A549 (cell line): ENCODE results near the gene ANK2.

ENCODE experiments used
- JUNB ChIP-seq: fragments of >200 bp; sonication (Bioruptor Twin); formaldehyde crosslinking; IDR thresholded peaks from 2 replicates; pipeline ENCODE4 v1.6.1; 2016
- TF ChIP-seq, protein P1 (sequence below): fragments of >200 bp; sonication (Bioruptor Twin); formaldehyde crosslinking; IDR thresholded peaks from 3 replicates; pipeline ENCODE4 v1.5.1; 2016
- TF ChIP-seq, protein P2 (sequence below): fragments of 250-450 bp; sonication (Bioruptor Pico); IDR thresholded peaks from 2 replicates; pipeline ENCODE4 v1.5.0; 2020; ENCODE audit warnings: low read depth, mild to moderate bottlenecking, moderate library complexity
- TF ChIP-seq, protein P3 (sequence below): fragments of 450-650 bp; IDR thresholded peaks from 2 replicates; pipeline ENCODE4 v1.6.1; 2014; ENCODE audit warnings: antibody characterized with exemption
- TF ChIP-seq, protein P4 (sequence below): IDR thresholded peaks from 2 replicates; pipeline ENCODE4 v1.6.1; 2012; ENCODE audit warnings: low read depth, borderline replicate concordance

DNA sequence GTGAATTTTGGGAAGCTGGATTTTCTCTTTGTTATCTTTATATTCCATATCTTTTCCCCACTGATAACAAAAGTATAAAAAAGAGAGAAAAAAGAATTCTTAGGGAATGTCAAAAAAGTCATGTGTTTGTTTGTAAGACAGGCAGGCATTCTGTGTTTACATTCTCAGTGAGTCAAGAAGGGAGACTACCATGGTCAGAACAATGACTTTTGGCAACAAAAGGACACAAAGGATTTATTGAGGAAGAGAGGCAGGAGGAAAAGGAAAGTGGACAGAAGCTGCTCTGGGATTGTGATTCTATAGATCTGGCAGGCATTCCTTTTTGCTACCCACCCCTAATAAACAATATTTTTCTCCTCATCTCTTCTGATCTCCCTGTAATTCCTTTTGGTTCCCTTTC lies 5.9 kb upstream of the ANK2 start:
- TF ChIP-seq, protein P1, sequence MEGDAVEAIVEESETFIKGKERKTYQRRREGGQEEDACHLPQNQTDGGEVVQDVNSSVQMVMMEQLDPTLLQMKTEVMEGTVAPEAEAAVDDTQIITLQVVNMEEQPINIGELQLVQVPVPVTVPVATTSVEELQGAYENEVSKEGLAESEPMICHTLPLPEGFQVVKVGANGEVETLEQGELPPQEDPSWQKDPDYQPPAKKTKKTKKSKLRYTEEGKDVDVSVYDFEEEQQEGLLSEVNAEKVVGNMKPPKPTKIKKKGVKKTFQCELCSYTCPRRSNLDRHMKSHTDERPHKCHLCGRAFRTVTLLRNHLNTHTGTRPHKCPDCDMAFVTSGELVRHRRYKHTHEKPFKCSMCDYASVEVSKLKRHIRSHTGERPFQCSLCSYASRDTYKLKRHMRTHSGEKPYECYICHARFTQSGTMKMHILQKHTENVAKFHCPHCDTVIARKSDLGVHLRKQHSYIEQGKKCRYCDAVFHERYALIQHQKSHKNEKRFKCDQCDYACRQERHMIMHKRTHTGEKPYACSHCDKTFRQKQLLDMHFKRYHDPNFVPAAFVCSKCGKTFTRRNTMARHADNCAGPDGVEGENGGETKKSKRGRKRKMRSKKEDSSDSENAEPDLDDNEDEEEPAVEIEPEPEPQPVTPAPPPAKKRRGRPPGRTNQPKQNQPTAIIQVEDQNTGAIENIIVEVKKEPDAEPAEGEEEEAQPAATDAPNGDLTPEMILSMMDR: no peak
- no peak for TF ChIP-seq JUNB
- TF ChIP-seq, protein P2, sequence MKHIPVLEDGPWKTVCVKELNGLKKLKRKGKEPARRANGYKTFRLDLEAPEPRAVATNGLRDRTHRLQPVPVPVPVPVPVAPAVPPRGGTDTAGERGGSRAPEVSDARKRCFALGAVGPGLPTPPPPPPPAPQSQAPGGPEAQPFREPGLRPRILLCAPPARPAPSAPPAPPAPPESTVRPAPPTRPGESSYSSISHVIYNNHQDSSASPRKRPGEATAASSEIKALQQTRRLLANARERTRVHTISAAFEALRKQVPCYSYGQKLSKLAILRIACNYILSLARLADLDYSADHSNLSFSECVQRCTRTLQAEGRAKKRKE (CRISPR knock-in tag): no peak
- TF ChIP-seq, protein P3, sequence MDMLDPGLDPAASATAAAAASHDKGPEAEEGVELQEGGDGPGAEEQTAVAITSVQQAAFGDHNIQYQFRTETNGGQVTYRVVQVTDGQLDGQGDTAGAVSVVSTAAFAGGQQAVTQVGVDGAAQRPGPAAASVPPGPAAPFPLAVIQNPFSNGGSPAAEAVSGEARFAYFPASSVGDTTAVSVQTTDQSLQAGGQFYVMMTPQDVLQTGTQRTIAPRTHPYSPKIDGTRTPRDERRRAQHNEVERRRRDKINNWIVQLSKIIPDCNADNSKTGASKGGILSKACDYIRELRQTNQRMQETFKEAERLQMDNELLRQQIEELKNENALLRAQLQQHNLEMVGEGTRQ: no peak
- TF ChIP-seq, protein P4, sequence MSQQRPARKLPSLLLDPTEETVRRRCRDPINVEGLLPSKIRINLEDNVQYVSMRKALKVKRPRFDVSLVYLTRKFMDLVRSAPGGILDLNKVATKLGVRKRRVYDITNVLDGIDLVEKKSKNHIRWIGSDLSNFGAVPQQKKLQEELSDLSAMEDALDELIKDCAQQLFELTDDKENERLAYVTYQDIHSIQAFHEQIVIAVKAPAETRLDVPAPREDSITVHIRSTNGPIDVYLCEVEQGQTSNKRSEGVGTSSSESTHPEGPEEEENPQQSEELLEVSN: no peak
